NB4 (cell line): ENCODE measurements around the gene KIRREL3.

Experiments used
- DNase-seq: peaks from one replicate; pipeline ENCODE4 v3.0.0; 2010; ENCODE audit warnings: low read depth
- H3K4me3 ChIP-seq: one replicate; pipeline ENCODE4 v1.5.1; 2011; ENCODE audit warnings: mild to moderate bottlenecking, low read depth, low read length, moderate library complexity
- CTCF ChIP-seq: IDR thresholded peaks from one replicate; pipeline ENCODE4 v1.5.1; 2012; ENCODE audit warnings: low read depth, low read length
- MAX ChIP-seq: IDR thresholded peaks from 2 replicates; pipeline ENCODE4 v1.6.1; 2011; ENCODE audit warnings: low read depth, low read length
- MYC ChIP-seq: IDR thresholded peaks from 2 replicates; pipeline ENCODE4 v1.6.1; 2011; ENCODE audit warnings: low read depth, low read length
- POLR2A ChIP-seq: IDR thresholded peaks from 2 replicates; pipeline ENCODE4 v1.6.1; 2011; ENCODE audit warnings: mild to moderate bottlenecking; ENCODE audit not compliant: insufficient read length; ENCODE audit errors: extremely low read depth

Gene KIRREL3

GRCh38 chr11:126477535-126478305 is 522.9 kb downstream of the KIRREL3 start:
- peak; percentile 23 for DNase-seq

GRCh38 chr11:126476977-126477376 is 523.6 kb downstream of the KIRREL3 start:
- TF ChIP-seq MAX (no peak), MYC (no peak), CTCF (no peak), POLR2A (no peak)
- DNase-seq: peak; percentile 22

More at GRCh38 chr11:126477535-126478305, 522.9 kb downstream of the KIRREL3 start:
- H3K4me3 ChIP-seq: no peak overlapping the region
- TF ChIP-seq MYC: no peak

GRCh38 chr11:126476266-126476924 is 524.2 kb downstream of the KIRREL3 start:
- no peak for DNase-seq
- TF ChIP-seq MAX (no peak), MYC (no peak), POLR2A (no peak), CTCF (no peak)
- H3K4me3 ChIP-seq: no peak overlapping the region

More at GRCh38 chr11:126476977-126477376, 523.6 kb downstream of the KIRREL3 start:
- no peak overlapping the region for H3K4me3 ChIP-seq

GRCh38 chr11:126475014-126475991 is 525.3 kb downstream of the KIRREL3 start:
- no peak overlapping the region for H3K4me3 ChIP-seq
- DNase-seq: no peak
- TF ChIP-seq CTCF: no peak
- TF ChIP-seq MYC: no peak
- TF ChIP-seq POLR2A: no peak
- no peak for TF ChIP-seq MAX

- DNase-seq: no peak
- no peak for TF ChIP-seq CTCF
- no peak for TF ChIP-seq MAX
- no peak for TF ChIP-seq POLR2A
- TF ChIP-seq MYC: no peak
- no peak overlapping the region for H3K4me3 ChIP-seq
Observed at GRCh38 chr11:126474220-126474619, 526.4 kb downstream of the KIRREL3 start.

- no peak overlapping the region for H3K4me3 ChIP-seq
- DNase-seq: no peak
- TF ChIP-seq POLR2A (no peak), MYC (no peak), MAX (no peak), CTCF (no peak)
Observed at GRCh38 chr11:126473269-126473668, 527.3 kb downstream of the KIRREL3 start.
